Activated CD4-positive, alpha-beta T cell treated with anti-CD3 and anti-CD28 coated beads for 36 hours (primary cell): Measurements from ENCODE around the gene GNLY. TPM values are rescaled to one million over a fixed set of nuclear protein-coding genes. Genes with fewer than 3 reads are reported as not detected.
A peak's percentile ranks its signal among the peaks of the same experiment; 100 is the strongest.

ENCODE experiments used
- ATAC-seq: fragments of 200-7000 bp; cut with Tn5 transposase; one replicate; pipeline ENCODE4 v1.10.0; 2021; ENCODE audit warnings: mild to moderate bottlenecking, moderate library complexity
- CTCF ChIA-PET: fragments of 350-600 bp; sonication (Branson Sonifier 250); formaldehyde crosslinking; loops from one replicate; lab custom pipeline; 2021; ENCODE audit warnings: antibody characterized with exemption; lab: Charles Lee
- POLR2A ChIA-PET: fragments of 350-600 bp; sonication (Branson Sonifier 250); formaldehyde crosslinking; loops from one replicate; lab custom pipeline; 2021; ENCODE audit warnings: antibody characterized with exemption, inconsistent platforms; lab: Charles Lee
- DNase-seq: peaks from one replicate; pipeline ENCODE4 v3.0.0-alpha.2; 2020
- H3K27ac Mint-ChIP-seq: one replicate; pipeline ENCODE4 v1.8.0; 2021; ENCODE audit warnings: mixed read lengths
- H3K27me3 Mint-ChIP-seq: one replicate; pipeline ENCODE4 v1.8.0; 2021; ENCODE audit warnings: mixed read lengths
- H3K36me3 Mint-ChIP-seq: one replicate; pipeline ENCODE4 v1.8.0; 2021; ENCODE audit warnings: low read depth, mixed read lengths
- H3K4me1 Mint-ChIP-seq: one replicate; pipeline ENCODE4 v1.8.0; 2021; ENCODE audit warnings: mixed read lengths
- H3K4me3 Mint-ChIP-seq: one replicate; pipeline ENCODE4 v1.8.0; 2021; ENCODE audit warnings: mild to moderate bottlenecking, moderate library complexity, mixed read lengths
- H3K9me3 Mint-ChIP-seq: one replicate; pipeline ENCODE4 v1.8.0; 2021; ENCODE audit warnings: low read depth, mixed read lengths
- intact Hi-C, 2 experiments: fragments of 100-400 bp; cut with DNase I in 1 of 2; cut with micrococcal nuclease in 1 of 2; formaldehyde crosslinking; loops; one replicate each; pipeline versions ENCODE4 v1.14.2 to v1.15.1; 2022 to 2024; cut with DNase I, micrococcal nuclease
- total RNA-seq, 2 experiments: library from RNA; stranded (reverse); gene quantifications; one replicate each; pipeline ENCODE4 v1.2.3, GENCODE V29; 2021

Gene GNLY
- total RNA-seq, 2 experiments from 2014 or later, result 18.9 to 21.6 TPM

DNA sequence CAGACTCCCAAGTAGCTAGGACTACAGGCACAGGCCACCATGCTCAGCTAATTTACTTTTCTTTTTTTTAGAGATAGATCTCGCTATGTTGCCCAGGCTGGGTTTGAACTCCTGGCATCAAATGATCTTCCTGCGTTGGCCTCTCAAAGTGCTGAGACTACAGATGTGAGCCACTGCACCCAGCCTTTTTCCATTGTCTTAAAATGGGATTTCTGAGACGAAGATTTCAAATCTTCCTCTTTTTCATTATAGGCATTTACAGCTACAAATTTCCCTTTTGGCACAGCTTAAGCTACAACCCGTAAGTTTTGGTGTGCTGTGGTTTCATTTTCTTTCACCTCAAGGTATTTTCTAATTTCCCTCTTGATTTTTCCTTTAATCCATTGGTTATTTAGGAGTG lies 8.6 kb downstream of the GNLY start:
- ChIA-PET CTCF (interaction anchor here (0.6 to 1.0 kb wide), 4 partner anchors 13 to 65 kb away, joined by 3 to 4 read pairs (median 4); no protein-coding TSS in a partner anchor), POLR2A (no interaction called here)
- peaks cover 5% of the 10 kb centered on the region for H3K27me3 Mint-ChIP-seq
- no peak overlapping the region for H3K4me3 Mint-ChIP-seq
- no peak for ATAC-seq
- no peaks in the 10 kb centered on the region for H3K36me3 Mint-ChIP-seq
- intact Hi-C loops, result no loop called here
- no peak overlapping the region for H3K27ac Mint-ChIP-seq
- no peaks in the 10 kb centered on the region for H3K9me3 Mint-ChIP-seq
- H3K4me1 Mint-ChIP-seq, result peaks cover 29% of the 10 kb centered on the region
- no peak for DNase-seq

- CTCF ChIA-PET, result interaction anchor here (0.6 to 6.6 kb wide), 4 partner anchors 12 to 67 kb away, joined by 4 to 53 read pairs (median 28); no protein-coding TSS in a partner anchor
- peaks cover 29% of the 10 kb centered on the region for H3K4me1 Mint-ChIP-seq
- no peaks in the 10 kb centered on the region for H3K9me3 Mint-ChIP-seq
- POLR2A ChIA-PET, result no interaction called here
- intact Hi-C loops, result no loop called here
- no peaks in the 10 kb centered on the region for H3K36me3 Mint-ChIP-seq
- ATAC-seq, result no peak
- no peak for DNase-seq
- H3K27me3 Mint-ChIP-seq, result peaks cover 7% of the 10 kb centered on the region
- no peak overlapping the region for H3K27ac Mint-ChIP-seq
- no peak overlapping the region for H3K4me3 Mint-ChIP-seq
Measured at GRCh38 chr2:85703329-85703728, 9.2 kb downstream of the GNLY start.

GRCh38 chr2:85704038-85704437 lies 9.9 kb downstream of the GNLY start:
- Mint-ChIP-seq H3K27ac (no peak overlapping the region), H3K36me3 (no peaks in the 10 kb centered on the region), H3K27me3 (peaks cover 7% of the 10 kb centered on the region), H3K4me1 (peaks cover 29% of the 10 kb centered on the region), H3K4me3 (no peak overlapping the region), H3K9me3 (no peaks in the 10 kb centered on the region)
- ATAC-seq (no peak), DNase-seq (no peak)
- intact Hi-C loops, result no loop called here
- ChIA-PET CTCF (interaction anchor here (0.6 to 6.6 kb wide), 7 partner anchors 7 to 403 kb away, joined by 3 to 53 read pairs (median 4); no protein-coding TSS in a partner anchor), POLR2A (no interaction called here)

DNA sequence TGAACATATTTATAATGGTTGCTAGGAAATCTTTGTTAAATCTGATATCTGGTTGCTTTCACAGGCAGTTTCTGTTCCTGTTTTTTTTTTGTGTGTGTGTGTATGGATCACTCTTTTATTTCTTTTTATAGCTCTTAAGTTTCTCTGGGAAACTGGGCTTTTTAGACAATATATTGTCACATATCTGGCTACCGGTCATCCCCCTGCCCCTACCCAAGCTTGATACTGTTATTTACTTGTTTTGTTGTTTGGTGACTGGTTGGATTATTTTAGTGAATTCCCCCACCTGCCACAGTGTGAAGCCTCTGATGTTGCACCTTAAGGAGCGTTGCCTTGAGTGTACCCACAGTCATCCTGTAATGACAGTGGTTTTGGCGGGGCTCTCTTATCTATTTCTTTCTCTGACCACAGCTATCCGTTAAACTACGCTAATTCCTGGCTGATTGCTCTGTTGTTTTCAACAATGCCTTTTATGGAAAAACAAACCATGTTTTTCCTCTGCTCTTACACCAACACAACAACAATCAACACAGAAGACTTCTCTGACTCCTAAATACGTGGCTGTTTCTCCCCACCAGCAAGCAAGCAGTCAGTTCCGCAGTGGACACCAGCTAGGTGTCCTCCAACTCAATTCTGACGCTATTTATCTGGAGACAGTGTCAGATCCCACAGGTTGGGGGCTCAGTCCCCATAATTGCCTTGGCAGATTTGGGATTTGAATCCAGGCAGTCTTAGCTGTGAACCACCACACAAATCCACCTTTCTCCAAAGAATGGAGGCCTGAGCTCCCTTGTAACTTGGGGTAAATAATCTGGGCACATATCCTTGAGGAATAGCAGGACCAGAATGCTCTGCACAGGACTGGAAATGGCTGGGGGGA lies 10.9 kb downstream of the GNLY start:
- no peaks in the 10 kb centered on the region for H3K36me3 Mint-ChIP-seq
- peak; percentile 24 for DNase-seq
- H3K4me1 Mint-ChIP-seq, result peaks cover 29% of the 10 kb centered on the region
- peaks cover 7% of the 10 kb centered on the region for H3K27me3 Mint-ChIP-seq
- H3K9me3 Mint-ChIP-seq, result no peaks in the 10 kb centered on the region
- CTCF ChIA-PET, result interaction anchor here (0.7 to 6.6 kb wide), 9 partner anchors 8 to 303 kb away, joined by 3 to 53 read pairs (median 5); no protein-coding TSS in a partner anchor
- ATAC-seq, result no peak
- intact Hi-C loops, result no loop called here
- H3K27ac Mint-ChIP-seq, result no peak overlapping the region
- H3K4me3 Mint-ChIP-seq, result no peak overlapping the region
- POLR2A ChIA-PET, result no interaction called here

DNA sequence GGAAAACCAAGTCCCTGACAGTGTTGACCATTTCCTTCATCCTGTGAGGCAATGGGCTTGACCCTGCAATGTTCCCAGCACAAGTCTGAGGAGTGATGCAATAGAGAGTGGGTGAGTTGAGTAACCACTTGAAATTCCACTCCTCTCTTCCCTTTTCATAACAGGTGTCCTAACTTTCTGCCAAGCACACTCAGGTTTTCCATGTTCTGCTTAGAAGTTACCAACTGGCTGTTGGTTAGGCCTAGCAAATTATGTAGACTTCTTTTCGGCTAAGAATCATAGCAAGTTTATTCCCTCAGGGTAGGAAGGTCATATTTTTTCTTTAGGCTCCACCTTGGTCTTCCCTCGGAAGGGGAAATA lies 11.5 kb downstream of the GNLY start:
- ATAC-seq, result no peak
- Mint-ChIP-seq H3K4me3 (no peak overlapping the region), H3K9me3 (no peaks in the 10 kb centered on the region), H3K27me3 (peaks cover 7% of the 10 kb centered on the region), H3K36me3 (no peaks in the 10 kb centered on the region), H3K27ac (no peak overlapping the region), H3K4me1 (peaks cover 29% of the 10 kb centered on the region)
- DNase-seq, result no peak
- intact Hi-C loops, result no loop called here
- CTCF ChIA-PET, result interaction anchor here (0.6 to 6.6 kb wide), 11 partner anchors 9 to 283 kb away, joined by 3 to 53 read pairs (median 5); no protein-coding TSS in a partner anchor
- POLR2A ChIA-PET, result no interaction called here

GRCh38 chr2:85706063-85706462 lies 11.9 kb downstream of the GNLY start:
- peaks cover 29% of the 10 kb centered on the region for H3K4me1 Mint-ChIP-seq
- intact Hi-C loops, result no loop called here

GRCh38 chr2:85706599-85707296 lies 12.6 kb downstream of the GNLY start:
- POLR2A ChIA-PET, result no interaction called here
- H3K4me1 Mint-ChIP-seq, result peaks cover 27% of the 10 kb centered on the region

More at GRCh38 chr2:85706063-85706462, 11.9 kb downstream of the GNLY start:
- Mint-ChIP-seq H3K27ac (no peak overlapping the region), H3K36me3 (no peaks in the 10 kb centered on the region), H3K27me3 (peaks cover 7% of the 10 kb centered on the region), H3K9me3 (no peaks in the 10 kb centered on the region), H3K4me3 (no peak overlapping the region)
- no peak for DNase-seq
- POLR2A ChIA-PET, result no interaction called here
- ATAC-seq, result no peak
- CTCF ChIA-PET, result interaction anchor here (0.6 to 6.6 kb wide), 11 partner anchors 9 to 282 kb away, joined by 3 to 53 read pairs (median 5); no protein-coding TSS in a partner anchor

GRCh38 chr2:85707304-85707703 lies 13.1 kb downstream of the GNLY start:
- DNase-seq, result peak; percentile 72
- Mint-ChIP-seq H3K27me3 (peaks cover 7% of the 10 kb centered on the region), H3K27ac (peak overlapping the region; percentile 44), H3K4me3 (no peak overlapping the region), H3K36me3 (no peaks in the 10 kb centered on the region), H3K9me3 (no peaks in the 10 kb centered on the region), H3K4me1 (peaks cover 21% of the 10 kb centered on the region)
- CTCF ChIA-PET, result interaction anchor here (0.6 to 6.6 kb wide), 26 partner anchors 12 to 606 kb away, joined by 3 to 53 read pairs (median 3); no protein-coding TSS in a partner anchor
- POLR2A ChIA-PET, result no interaction called here
- peak; percentile 95 for ATAC-seq
- intact Hi-C loops, result loop anchor here (1.0 kb wide), 3 partner anchors 28 to 287 kb away; no protein-coding TSS in a partner anchor

More at GRCh38 chr2:85706599-85707296, 12.6 kb downstream of the GNLY start:
- Mint-ChIP-seq H3K27ac (peak overlapping the region; percentile 44), H3K36me3 (no peaks in the 10 kb centered on the region), H3K4me3 (no peak overlapping the region), H3K9me3 (no peaks in the 10 kb centered on the region), H3K27me3 (peaks cover 7% of the 10 kb centered on the region)
- DNase-seq, result no peak
- no peak for ATAC-seq
- intact Hi-C loops, result loop anchor here (1.0 kb wide), 3 partner anchors 27 to 286 kb away; no protein-coding TSS in a partner anchor
- CTCF ChIA-PET, result interaction anchor here (0.6 to 6.6 kb wide), 18 partner anchors 10 to 607 kb away, joined by 3 to 53 read pairs (median 4); no protein-coding TSS in a partner anchor

DNA sequence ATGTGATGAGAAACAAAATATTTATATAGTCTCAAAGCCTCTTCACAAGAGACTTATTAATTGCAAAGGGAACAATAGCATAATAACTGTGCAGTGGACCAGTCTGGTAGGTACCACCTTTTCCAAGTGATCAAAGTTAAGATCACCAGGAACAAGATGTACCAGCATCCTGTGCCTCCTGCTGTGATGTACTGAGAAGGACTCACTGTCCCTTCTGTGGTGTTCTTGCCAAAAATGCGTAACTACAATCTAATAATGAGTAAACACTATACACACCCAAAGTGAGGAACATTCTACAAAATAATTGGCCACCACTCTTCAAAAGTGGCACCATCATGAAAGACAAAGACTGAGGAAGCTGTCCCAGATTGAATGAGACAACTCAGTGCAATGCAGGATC lies 14.5 kb downstream of the GNLY start:
- DNase-seq, result no peak
- H3K9me3 Mint-ChIP-seq, result no peaks in the 10 kb centered on the region
- intact Hi-C loops, result no loop called here
- peaks cover 7% of the 10 kb centered on the region for H3K27me3 Mint-ChIP-seq
- H3K36me3 Mint-ChIP-seq, result no peaks in the 10 kb centered on the region
- peaks cover 12% of the 10 kb centered on the region for H3K4me1 Mint-ChIP-seq
- no peak overlapping the region for H3K4me3 Mint-ChIP-seq
- no peak overlapping the region for H3K27ac Mint-ChIP-seq
- no peak for ATAC-seq
- CTCF ChIA-PET, result interaction anchor here (0.7 to 6.6 kb wide), 16 partner anchors 10 to 119 kb away, joined by 3 to 53 read pairs (median 5); no protein-coding TSS in a partner anchor
- POLR2A ChIA-PET, result no interaction called here

DNA sequence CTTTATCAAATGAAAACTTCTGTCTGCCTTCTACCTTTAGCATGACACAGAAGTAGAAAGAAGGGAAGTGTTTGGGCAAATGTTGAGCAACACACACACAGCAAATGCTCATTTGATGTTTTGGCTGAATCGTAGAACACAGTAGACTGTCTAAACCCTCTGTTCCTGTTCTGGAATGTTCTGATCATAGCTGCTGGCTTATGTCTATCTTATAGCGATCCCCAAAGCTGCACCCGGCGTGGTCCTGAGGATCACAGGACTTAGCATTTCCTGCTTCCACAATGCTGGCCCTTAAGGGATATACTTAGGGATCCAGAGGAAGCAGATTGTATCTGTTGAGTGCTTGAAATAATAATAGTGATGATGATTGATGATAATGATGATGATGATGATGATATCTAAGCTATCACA lies 15.2 kb downstream of the GNLY start:
- ChIA-PET POLR2A (no interaction called here), CTCF (interaction anchor here (0.5 to 6.6 kb wide), 16 partner anchors 10 to 370 kb away, joined by 3 to 53 read pairs (median 4); no protein-coding TSS in a partner anchor)
- Mint-ChIP-seq H3K27me3 (peaks cover 7% of the 10 kb centered on the region), H3K36me3 (no peaks in the 10 kb centered on the region), H3K27ac (no peak overlapping the region), H3K9me3 (no peaks in the 10 kb centered on the region), H3K4me3 (no peak overlapping the region), H3K4me1 (peaks cover 12% of the 10 kb centered on the region)
- DNase-seq, result no peak
- ATAC-seq, result no peak
- intact Hi-C loops, result no loop called here
